ENCODE measurements around the gene MOSPD3. TPM values are rescaled to one million over a fixed set of nuclear protein-coding genes. Genes with fewer than 3 reads are reported as not detected.

Gene MOSPD3
- polyA plus RNA-seq, 1 donor from 2014 or later: 27.9 TPM

DNA sequence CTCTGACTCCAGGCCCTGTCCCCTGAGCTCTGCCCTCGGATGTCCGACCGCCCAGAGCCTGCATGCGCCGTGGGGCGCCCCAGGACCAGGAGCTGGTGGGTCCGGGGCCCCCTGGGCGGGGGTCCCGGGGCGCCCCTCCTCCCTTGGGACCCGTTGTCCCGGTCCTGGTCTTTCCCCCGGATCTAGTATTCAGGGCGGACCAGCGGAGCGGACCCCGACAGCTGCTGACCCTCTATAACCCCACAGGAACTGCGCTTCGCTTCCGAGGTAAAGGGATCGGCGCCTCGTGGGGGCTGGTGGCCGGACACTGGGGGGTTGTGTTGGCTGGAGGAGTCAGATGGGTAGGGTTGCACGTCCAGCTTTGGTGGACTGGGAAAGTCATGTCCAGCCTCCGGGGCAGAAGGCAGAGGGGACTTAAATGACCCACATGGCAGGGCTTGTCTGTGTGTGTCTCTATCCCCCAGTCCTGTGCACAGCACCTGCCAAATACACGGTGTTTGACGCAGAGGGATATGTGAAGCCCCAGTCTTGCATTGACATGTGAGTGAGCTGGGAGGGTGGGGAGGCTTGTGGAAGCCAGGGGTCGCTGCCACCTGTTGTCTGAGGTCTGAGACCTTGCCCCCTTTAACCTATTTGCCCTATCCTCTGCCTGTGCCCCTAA lies 520 bp downstream of the MOSPD3 start:
- peak overlapping the region; percentile 89 for H3K9ac ChIP-seq (ENCODE audit: low read length)

DNA sequence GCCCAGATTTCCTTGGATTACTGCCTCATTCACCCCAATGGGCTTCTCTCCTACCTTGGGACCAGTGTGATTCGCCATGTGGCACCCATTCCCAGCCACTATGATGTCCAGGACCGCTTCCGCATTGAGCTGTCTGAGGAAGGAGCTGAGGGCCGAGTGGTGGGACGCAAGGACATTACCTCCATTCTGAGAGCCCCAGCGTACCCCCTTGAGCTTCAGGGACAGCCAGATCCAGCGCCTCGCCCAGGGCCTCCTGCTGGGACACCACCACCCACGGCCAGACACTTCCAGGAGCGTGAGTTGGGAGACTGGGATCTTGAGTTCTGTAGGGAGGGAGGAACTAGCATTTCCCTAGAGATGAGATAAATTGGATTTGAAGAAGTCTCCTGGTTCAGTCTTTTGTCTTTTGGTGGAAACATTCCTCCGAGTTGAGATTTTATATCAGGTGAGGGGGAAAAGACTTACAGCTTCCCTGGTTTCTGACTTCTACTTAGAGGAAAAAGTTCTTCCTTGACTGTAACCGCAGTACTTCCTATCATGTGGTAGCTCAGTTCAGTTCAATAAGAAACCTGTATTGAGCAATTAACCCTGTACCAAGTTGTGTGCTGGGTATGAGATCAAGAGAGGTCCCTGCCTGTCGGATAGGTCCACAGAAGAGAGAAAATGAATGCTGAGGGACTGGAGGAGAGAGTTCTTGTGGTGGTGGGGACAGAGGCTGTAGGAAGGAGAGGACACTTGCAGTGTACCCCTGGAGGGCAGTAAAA lies 1.3 kb downstream of the MOSPD3 start:
- no peaks in the 10 kb centered on the region for H3F3A ChIP-seq (ENCODE audit: insufficient read depth, low read length, poor library complexity, severe bottlenecking)
- no peaks in the 10 kb centered on the region for H3K27me3 ChIP-seq (ENCODE audit: insufficient read depth, low read depth, low read length)
- H3K4me2 ChIP-seq (ENCODE audit: low read length): peak overlapping the region; percentile 72
- no peaks in the 10 kb centered on the region for H3K9me2 ChIP-seq (ENCODE audit: insufficient read depth, low read length)
- peak overlapping the region; percentile 96 for H3K4me3 ChIP-seq (ENCODE audit: low read length)
- H3K9me3 ChIP-seq (ENCODE audit: low read length): no peaks in the 10 kb centered on the region
- peaks cover 4% of the 10 kb centered on the region for H3K79me2 ChIP-seq (replicated peaks; ENCODE audit: insufficient read depth, low read length)
- no peak for TF ChIP-seq REST (IDR thresholded peaks at IDR 0.05; ENCODE audit: borderline replicate concordance)
- no peaks in the 10 kb centered on the region for H3K36me3 ChIP-seq (ENCODE audit: insufficient read depth, low read length)
- H2AFZ ChIP-seq (ENCODE audit: low read depth, low read length): no peak overlapping the region
- no peak overlapping the region for H3K27ac ChIP-seq (ENCODE audit: low read length)
- H3K9ac ChIP-seq (ENCODE audit: low read length): peak overlapping the region; percentile 89
- H4K20me1 ChIP-seq (ENCODE audit: insufficient read depth): no peaks in the 10 kb centered on the region

More for the DNA sequence above, 520 bp downstream of the MOSPD3 start:
- Histone ChIP-seq H3F3A (ENCODE audit: insufficient read depth, low read length, poor library complexity, severe bottlenecking) (no peaks in the 10 kb centered on the region), H3K27ac (ENCODE audit: low read length) (peak overlapping the region; percentile 95), H2AFZ (ENCODE audit: low read depth, low read length) (peak overlapping the region; percentile 79), H3K27me3 (ENCODE audit: insufficient read depth, low read depth, low read length) (no peaks in the 10 kb centered on the region), H4K20me1 (ENCODE audit: insufficient read depth) (no peaks in the 10 kb centered on the region), H3K4me3 (ENCODE audit: low read length) (peak overlapping the region; percentile 96), H3K9me3 (ENCODE audit: low read length) (no peaks in the 10 kb centered on the region), H3K79me2 (replicated peaks; ENCODE audit: insufficient read depth, low read length) (peaks cover 4% of the 10 kb centered on the region), H3K4me2 (ENCODE audit: low read length) (peak overlapping the region; percentile 72), H3K9me2 (ENCODE audit: insufficient read depth, low read length) (no peaks in the 10 kb centered on the region), H3K36me3 (ENCODE audit: insufficient read depth, low read length) (no peaks in the 10 kb centered on the region)
- TF ChIP-seq MXI1 (conservative IDR thresholded peaks at IDR 0.05; ENCODE audit: poor library complexity, severe bottlenecking): peak; percentile 35
- TF ChIP-seq RAD21 (conservative IDR thresholded peaks at IDR 0.05): no peak

DNA sequence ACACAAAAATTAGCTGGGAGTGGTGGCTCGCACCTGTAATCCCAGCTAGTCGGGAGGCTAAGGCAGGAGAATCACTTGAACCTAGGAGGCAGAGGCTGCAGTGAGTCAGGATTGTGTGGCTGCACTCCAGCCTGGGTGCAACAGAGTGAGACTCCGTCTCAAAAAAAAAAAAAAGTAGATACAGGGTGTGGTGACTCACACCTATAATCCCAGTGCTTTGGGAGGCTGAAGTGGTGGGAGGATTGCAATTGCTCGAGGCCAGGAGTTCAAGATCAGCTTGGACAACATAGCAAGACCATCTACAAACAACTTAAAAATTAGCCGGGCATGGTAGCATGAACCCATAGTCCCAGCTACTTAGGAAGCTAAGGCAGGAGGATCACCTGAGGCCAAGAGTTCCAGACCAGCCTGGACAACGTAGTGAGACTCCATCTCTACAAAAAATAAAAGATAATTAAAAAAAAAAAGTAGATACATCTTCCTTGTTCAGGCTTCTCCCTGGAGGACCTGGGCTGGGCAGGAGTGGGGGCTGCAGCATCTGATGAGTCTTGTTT lies 2.0 kb downstream of the MOSPD3 start:
- H3K27me3 ChIP-seq (ENCODE audit: insufficient read depth, low read depth, low read length): no peaks in the 10 kb centered on the region
- H2AFZ ChIP-seq (ENCODE audit: low read depth, low read length): no peak overlapping the region
- H3K9me3 ChIP-seq (ENCODE audit: low read length): no peaks in the 10 kb centered on the region
- H4K20me1 ChIP-seq (ENCODE audit: insufficient read depth): no peaks in the 10 kb centered on the region
- H3K9ac ChIP-seq (ENCODE audit: low read length): no peak overlapping the region
- no peak overlapping the region for H3K27ac ChIP-seq (ENCODE audit: low read length)
- H3K79me2 ChIP-seq (replicated peaks; ENCODE audit: insufficient read depth, low read length): peaks cover 4% of the 10 kb centered on the region
- TF ChIP-seq CTCF (IDR thresholded peaks at IDR 0.05; ENCODE audit: poor library complexity, severe bottlenecking) (no peak), RAD21 (conservative IDR thresholded peaks at IDR 0.05) (no peak), EZH2 (IDR thresholded peaks at IDR 0.05; ENCODE audit: borderline replicate concordance, insufficient read depth, low read length, poor library complexity, severe bottlenecking) (no peak), MXI1 (conservative IDR thresholded peaks at IDR 0.05; ENCODE audit: poor library complexity, severe bottlenecking) (no peak), POLR2AphosphoS5 (IDR thresholded peaks at IDR 0.05) (no peak), TAF1 (IDR thresholded peaks at IDR 0.05; ENCODE audit: low read depth) (no peak), EP300 (conservative IDR thresholded peaks at IDR 0.05; ENCODE audit: poor library complexity, severe bottlenecking) (no peak), SMC3 (conservative IDR thresholded peaks at IDR 0.05; ENCODE audit: poor library complexity) (no peak), REST (IDR thresholded peaks at IDR 0.05; ENCODE audit: borderline replicate concordance) (no peak)
- no peaks in the 10 kb centered on the region for H3K36me3 ChIP-seq (ENCODE audit: insufficient read depth, low read length)
- H3K9me2 ChIP-seq (ENCODE audit: insufficient read depth, low read length): no peaks in the 10 kb centered on the region
- H3K4me2 ChIP-seq (ENCODE audit: low read length): no peak overlapping the region
- H3F3A ChIP-seq (ENCODE audit: insufficient read depth, low read length, poor library complexity, severe bottlenecking): no peaks in the 10 kb centered on the region
- H3K4me3 ChIP-seq (ENCODE audit: low read length): no peak overlapping the region
